ENCODE measurements around the gene DEPDC5.
A peak's percentile ranks its signal among the peaks of the same experiment; 100 is the strongest.
"Not testable (repeated sequence)": the region's sequence is repeated elsewhere in the genome, so short reads cannot be mapped to it uniquely, and the experiment has no call there.

The DEPDC5 gene

GRCh38 chr22:31738566-31738965, 15.3 kb upstream of the DEPDC5 start:
- H3K4me3 Mint-ChIP-seq: no peak overlapping the region
- DNase-seq: no peak
- H3K4me1 Mint-ChIP-seq: peaks cover 25% of the 10 kb centered on the region
- H3K36me3 Mint-ChIP-seq: peaks cover 58% of the 10 kb centered on the region
- H3K27ac Mint-ChIP-seq: peak overlapping the region; percentile 46
- H3K27me3 Mint-ChIP-seq: no peaks in the 10 kb centered on the region
- CTCF ChIA-PET: interaction anchor here (1.8 kb wide), 1 partner anchor 73 kb away, joined by 5 read pairs; no protein-coding TSS in a partner anchor
- no peaks in the 10 kb centered on the region for H3K9me3 Mint-ChIP-seq

- H3K27me3 Mint-ChIP-seq: no peaks in the 10 kb centered on the region
- H3K9me3 Mint-ChIP-seq: no peaks in the 10 kb centered on the region
- CTCF ChIA-PET: interaction anchor here (0.7 kb wide), 1 partner anchor 13 kb away, joined by 3 read pairs; no protein-coding TSS in a partner anchor
- H3K4me1 Mint-ChIP-seq: peaks cover 19% of the 10 kb centered on the region
- H3K27ac Mint-ChIP-seq: no peak overlapping the region
- H3K4me3 Mint-ChIP-seq: no peak overlapping the region
- DNase-seq: no peak
- H3K36me3 Mint-ChIP-seq: peaks cover 52% of the 10 kb centered on the region
Observed at GRCh38 chr22:31739795-31740201, 14.0 kb upstream of the DEPDC5 start.

- H3K27ac Mint-ChIP-seq, CTCF ChIA-PET, H3K27me3 Mint-ChIP-seq, H3K4me3 Mint-ChIP-seq, H3K9me3 Mint-ChIP-seq, DNase-seq: not testable (repeated sequence)
- Mint-ChIP-seq H3K36me3 (peaks cover 50% of the 10 kb centered on the region), H3K4me1 (peaks cover 19% of the 10 kb centered on the region)
Observed at GRCh38 chr22:31740314-31740713, 13.5 kb upstream of the DEPDC5 start.

- DNase-seq: no peak
- H3K36me3 Mint-ChIP-seq: peaks cover 49% of the 10 kb centered on the region
- peaks cover 19% of the 10 kb centered on the region for H3K4me1 Mint-ChIP-seq
- no peak overlapping the region for H3K4me3 Mint-ChIP-seq
- no peaks in the 10 kb centered on the region for H3K27me3 Mint-ChIP-seq
- no peak overlapping the region for H3K27ac Mint-ChIP-seq
- H3K9me3 Mint-ChIP-seq: no peaks in the 10 kb centered on the region
- CTCF ChIA-PET: no interaction called here
Observed at GRCh38 chr22:31742115-31742514, 11.7 kb upstream of the DEPDC5 start.

DNA sequence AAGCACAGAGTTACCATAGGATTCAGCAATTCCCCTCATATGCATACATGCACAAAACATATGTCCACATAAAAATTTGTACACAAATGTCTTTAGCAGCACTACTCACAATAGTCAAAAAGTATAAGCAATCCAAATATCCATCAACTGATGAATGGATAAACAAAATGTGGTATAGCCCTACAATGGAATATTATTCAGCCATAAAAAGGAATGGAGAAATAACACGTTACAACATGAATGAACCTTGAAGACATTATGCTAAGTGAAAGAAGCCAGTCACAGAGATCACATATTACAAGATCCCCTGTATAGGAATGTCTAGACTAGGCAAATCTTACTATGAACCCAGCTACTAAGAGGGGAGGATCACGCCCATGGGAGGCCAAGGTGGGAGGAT, 11.1 kb upstream of the DEPDC5 start:
- no peaks in the 10 kb centered on the region for H3K9me3 Mint-ChIP-seq
- peaks cover 52% of the 10 kb centered on the region for H3K36me3 Mint-ChIP-seq
- H3K4me3 Mint-ChIP-seq: no peak overlapping the region
- no peaks in the 10 kb centered on the region for H3K27me3 Mint-ChIP-seq
- CTCF ChIA-PET: no interaction called here
- no peak for DNase-seq
- H3K27ac Mint-ChIP-seq: no peak overlapping the region
- peaks cover 24% of the 10 kb centered on the region for H3K4me1 Mint-ChIP-seq

DNA sequence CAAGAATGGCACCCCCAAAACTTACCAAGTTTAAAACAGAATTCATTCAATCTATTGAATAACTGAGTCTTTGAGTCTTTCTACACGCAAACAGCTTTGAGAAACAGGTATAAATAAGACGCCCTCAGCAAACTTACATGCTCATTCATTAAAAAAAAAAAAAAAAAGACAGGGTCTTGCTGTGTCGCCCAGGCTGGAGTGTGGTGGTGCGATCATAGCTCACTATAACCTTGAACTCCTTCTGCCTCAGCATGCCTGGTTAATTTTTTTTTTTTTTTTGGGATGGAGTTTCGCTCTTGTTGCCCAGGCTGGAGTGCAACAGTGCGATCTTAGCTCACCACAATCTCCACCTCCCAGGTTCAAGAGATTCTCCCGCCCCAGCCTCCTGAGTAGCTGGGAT, 9.9 kb upstream of the DEPDC5 start:
- Mint-ChIP-seq H3K36me3 (peaks cover 43% of the 10 kb centered on the region), H3K9me3 (no peaks in the 10 kb centered on the region), H3K27ac (no peak overlapping the region), H3K27me3 (no peaks in the 10 kb centered on the region), H3K4me1 (peaks cover 25% of the 10 kb centered on the region), H3K4me3 (no peak overlapping the region)
- DNase-seq: no peak
- CTCF ChIA-PET: interaction anchor here (0.6 to 0.9 kb wide), 3 partner anchors 217 to 945 kb away, joined by 3 read pairs; no protein-coding TSS in a partner anchor

DNA sequence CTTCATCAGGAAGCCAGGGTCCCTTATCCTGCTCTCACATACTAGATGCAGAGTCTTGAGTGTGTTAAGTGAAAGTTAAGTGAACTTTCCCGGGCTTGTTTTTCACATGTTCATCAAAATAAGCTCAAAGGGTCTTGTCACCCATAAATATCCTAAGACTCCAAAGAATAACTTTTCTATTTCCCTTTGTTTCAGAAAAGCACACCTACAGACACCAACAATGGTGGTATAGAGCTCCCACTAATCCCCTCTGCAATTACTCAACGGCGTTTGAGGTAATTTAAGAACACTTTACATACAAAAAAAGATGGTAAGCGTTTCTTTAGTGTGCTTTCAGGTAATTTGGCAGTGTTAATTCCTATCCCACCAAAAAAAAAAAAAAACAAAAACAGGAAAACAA, 6.4 kb upstream of the DEPDC5 start:
- no peaks in the 10 kb centered on the region for H3K9me3 Mint-ChIP-seq
- H3K4me3 Mint-ChIP-seq: no peak overlapping the region
- peaks cover 39% of the 10 kb centered on the region for H3K4me1 Mint-ChIP-seq
- no peak for DNase-seq
- H3K27ac Mint-ChIP-seq: peak overlapping the region; percentile 7
- H3K27me3 Mint-ChIP-seq: no peaks in the 10 kb centered on the region
- CTCF ChIA-PET: no interaction called here
- H3K36me3 Mint-ChIP-seq: peaks cover 23% of the 10 kb centered on the region

DNA sequence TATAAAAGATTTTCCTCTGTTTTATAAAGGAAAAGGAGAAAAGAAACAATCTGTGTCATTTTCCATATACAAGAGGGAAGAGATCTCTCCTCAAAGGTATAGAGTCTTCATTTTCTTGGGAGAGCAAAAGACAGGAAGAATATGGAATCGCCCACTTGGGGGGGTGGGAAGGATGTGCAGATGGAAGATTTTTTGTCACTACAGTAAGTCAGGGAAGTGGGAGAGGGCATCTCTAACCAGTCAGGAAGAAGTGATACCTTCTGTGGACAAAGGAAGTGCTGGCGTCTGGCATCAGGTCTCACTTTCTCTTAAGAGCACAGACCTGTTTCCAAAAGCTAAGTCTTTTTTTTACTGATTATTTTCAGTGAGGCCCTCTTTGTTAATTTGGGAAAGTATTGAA, 5.3 kb upstream of the DEPDC5 start:
- DNase-seq: no peak
- H3K27ac Mint-ChIP-seq: peak overlapping the region; percentile 93
- H3K9me3 Mint-ChIP-seq: no peaks in the 10 kb centered on the region
- H3K27me3 Mint-ChIP-seq: no peaks in the 10 kb centered on the region
- peaks cover 19% of the 10 kb centered on the region for H3K36me3 Mint-ChIP-seq
- peak overlapping the region; percentile 90 for H3K4me3 Mint-ChIP-seq
- H3K4me1 Mint-ChIP-seq: peaks cover 49% of the 10 kb centered on the region
- CTCF ChIA-PET: interaction anchor here (0.6 kb wide), 1 partner anchor 222 kb away, joined by 3 read pairs; no protein-coding TSS in a partner anchor

DNA sequence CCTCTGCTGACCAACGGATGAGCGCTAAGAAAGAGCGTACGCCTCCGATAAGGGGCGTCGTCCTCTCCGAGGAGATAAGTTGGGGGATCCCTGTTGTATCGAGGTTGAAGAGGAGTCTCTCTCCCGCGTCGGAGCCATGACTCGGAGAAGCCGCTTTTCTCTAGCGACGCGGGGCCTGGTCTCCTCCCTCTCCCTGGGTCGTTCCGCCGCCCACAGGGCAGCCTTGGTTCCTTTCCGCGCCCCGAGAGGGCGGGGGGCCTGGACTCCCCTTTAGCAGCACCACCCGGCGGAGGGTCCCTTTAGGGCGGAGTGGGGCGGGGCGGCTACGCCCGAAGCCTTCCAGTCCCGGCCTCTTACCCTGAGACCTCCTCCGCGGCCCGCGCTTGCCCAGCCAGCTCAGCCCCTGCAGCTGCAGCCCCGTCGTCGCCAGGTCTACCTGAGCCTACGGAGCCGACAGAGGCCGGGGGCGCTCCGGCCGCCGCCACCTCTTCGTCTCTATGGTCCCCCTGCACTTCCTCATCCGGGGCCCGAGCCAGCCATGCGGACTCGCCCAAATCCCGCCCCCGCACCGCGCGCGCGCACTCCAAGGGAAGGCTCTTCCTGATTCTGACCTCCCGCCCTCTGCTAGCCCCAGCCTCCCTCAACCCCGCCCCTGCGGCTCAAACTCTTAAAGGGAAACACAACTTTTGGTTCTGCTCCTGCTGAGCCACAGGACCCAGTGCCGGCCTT, 4.0 kb upstream of the DEPDC5 start, which contains the start of gene PRR14L:
TSS of gene PRR14L (minus strand) at position 497 of the 729 bp plus-strand sequence. CDS start 11,272 bp downstream, outside the sequence.
- Mint-ChIP-seq H3K9me3 (no peaks in the 10 kb centered on the region), H3K4me3 (peak within 1 kb of the TSS; percentile 90), H3K4me1 (peaks cover 53% of the 10 kb centered on the region), H3K27me3 (no peaks in the 10 kb centered on the region), H3K36me3 (peaks cover 12% of the 10 kb centered on the region), H3K27ac (peak within 1 kb of the TSS; percentile 93)
- CTCF ChIA-PET: interaction anchor here (0.6 kb wide), 2 partner anchors 80 to 389 kb away, joined by 3 to 4 read pairs; no protein-coding TSS in a partner anchor
- peak; percentile 98 for DNase-seq

- Mint-ChIP-seq H3K9me3 (no peaks in the 10 kb centered on the region), H3K36me3 (peaks cover 12% of the 10 kb centered on the region), H3K4me3 (peak overlapping the region; percentile 90), H3K27me3 (no peaks in the 10 kb centered on the region), H3K4me1 (peaks cover 60% of the 10 kb centered on the region), H3K27ac (peak overlapping the region; percentile 93)
- CTCF ChIA-PET: interaction anchor here (0.6 to 0.7 kb wide), 3 partner anchors 81 to 388 kb away, joined by 3 to 4 read pairs (median 3); no protein-coding TSS in a partner anchor
- peak; percentile 22 for DNase-seq
Observed at GRCh38 chr22:31750365-31751284, 3.2 kb upstream of the DEPDC5 start.

DNA sequence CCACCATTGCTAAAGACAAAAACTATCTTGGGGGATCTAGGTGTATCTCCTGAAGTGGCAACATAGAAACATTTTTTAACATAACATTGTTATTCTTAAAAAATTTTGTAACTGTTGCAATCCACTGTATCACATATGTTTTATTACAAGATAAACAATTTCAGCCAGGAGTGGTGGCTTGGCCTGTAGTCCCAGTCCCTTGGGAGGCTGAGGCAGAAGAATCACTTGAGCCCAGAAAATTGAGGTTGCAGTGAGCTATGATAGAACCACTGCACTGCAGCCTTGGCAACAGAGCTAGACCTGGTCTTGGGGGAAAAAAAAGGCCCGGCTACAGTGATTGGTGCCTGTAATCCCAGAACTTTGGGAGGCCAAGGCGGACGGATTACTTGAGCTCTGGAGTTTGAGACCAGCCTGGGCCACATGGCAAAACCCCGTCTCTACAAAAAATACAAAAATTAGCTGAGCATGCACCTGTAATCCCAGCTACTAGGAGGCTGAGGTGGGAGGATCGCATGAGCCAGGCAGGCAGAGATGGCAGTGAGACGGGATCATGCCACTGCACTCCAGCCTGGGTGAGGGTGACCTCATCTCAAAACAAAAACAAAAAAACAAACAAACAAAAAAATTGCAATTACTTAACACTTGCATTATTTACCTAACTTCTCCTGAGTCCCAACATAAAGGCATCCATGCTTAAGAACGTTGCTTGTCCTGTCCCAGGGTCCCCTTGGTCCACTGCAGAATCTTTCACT, 1.5 kb upstream of the DEPDC5 start:
- Mint-ChIP-seq H3K9me3 (no peaks in the 10 kb centered on the region), H3K27me3 (no peaks in the 10 kb centered on the region), H3K4me3 (no peak overlapping the region), H3K4me1 (peaks cover 63% of the 10 kb centered on the region), H3K36me3 (peaks cover 9% of the 10 kb centered on the region), H3K27ac (peak overlapping the region; percentile 95)
- DNase-seq: no peak
- CTCF ChIA-PET: interaction anchor here (0.6 kb wide), 1 partner anchor 200 kb away, joined by 3 read pairs; no protein-coding TSS in a partner anchor

GRCh38 chr22:31753005-31753633, 700 bp upstream of the DEPDC5 start:
- Mint-ChIP-seq H3K27me3 (no peaks in the 10 kb centered on the region), H3K4me1 (peaks cover 56% of the 10 kb centered on the region), H3K9me3 (no peaks in the 10 kb centered on the region), H3K4me3 (peak overlapping the region; percentile 80), H3K36me3 (peaks cover 3% of the 10 kb centered on the region), H3K27ac (peak overlapping the region; percentile 95)
- CTCF ChIA-PET: interaction anchor here (1.1 kb wide), 1 partner anchor 91 kb away, joined by 3 read pairs; the partner anchor contains the start of gene PISD
- no peak for DNase-seq

GRCh38 chr22:31754813-31755212, 994 bp downstream of the DEPDC5 start:
- CTCF ChIA-PET: interaction anchor here (1.2 kb wide), 1 partner anchor 193 kb away, joined by 3 read pairs; no protein-coding TSS in a partner anchor

More at GRCh38 chr22:31754813-31755212, 994 bp downstream of the DEPDC5 start:
- H3K4me1 Mint-ChIP-seq: peaks cover 43% of the 10 kb centered on the region
- no peaks in the 10 kb centered on the region for H3K27me3 Mint-ChIP-seq
- H3K27ac Mint-ChIP-seq: peak overlapping the region; percentile 72
- peaks cover 11% of the 10 kb centered on the region for H3K36me3 Mint-ChIP-seq
- no peak for DNase-seq
- no peaks in the 10 kb centered on the region for H3K9me3 Mint-ChIP-seq
- H3K4me3 Mint-ChIP-seq: peak overlapping the region; percentile 80
